ENCODE measurements around the gene PRKG1. TPM values are rescaled to one million over a fixed set of nuclear protein-coding genes. Genes with fewer than 3 reads are reported as not detected.

PRKG1 gene
- total and polyA plus RNA-seq, 2 experiments from 2014 or later = 18.2 to 21.1 TPM

- Histone ChIP-seq H3F3A (replicated peaks; ENCODE audit: low read depth) (no peaks in the 10 kb centered on the region), H3K79me2 (replicated peaks; ENCODE audit: insufficient read depth) (no peaks in the 10 kb centered on the region), H3K27ac (ENCODE audit: low read depth) (no peak overlapping the region), H4K20me1 (replicated peaks; ENCODE audit: insufficient read depth) (no peaks in the 10 kb centered on the region), H3K27me3 (ENCODE audit: insufficient read depth) (no peaks in the 10 kb centered on the region), H3K4me3 (no peak overlapping the region), H2AFZ (no peak overlapping the region), H3K9me2 (ENCODE audit: insufficient read depth) (no peaks in the 10 kb centered on the region), H3K36me3 (ENCODE audit: insufficient read depth) (no peaks in the 10 kb centered on the region), H3K4me1 (ENCODE audit: insufficient read depth) (peaks cover 13% of the 10 kb centered on the region), H3K4me2 (no peak overlapping the region)
- no peak for DNase-seq (ENCODE audit: low spot score)
- TF ChIP-seq, protein P1, sequence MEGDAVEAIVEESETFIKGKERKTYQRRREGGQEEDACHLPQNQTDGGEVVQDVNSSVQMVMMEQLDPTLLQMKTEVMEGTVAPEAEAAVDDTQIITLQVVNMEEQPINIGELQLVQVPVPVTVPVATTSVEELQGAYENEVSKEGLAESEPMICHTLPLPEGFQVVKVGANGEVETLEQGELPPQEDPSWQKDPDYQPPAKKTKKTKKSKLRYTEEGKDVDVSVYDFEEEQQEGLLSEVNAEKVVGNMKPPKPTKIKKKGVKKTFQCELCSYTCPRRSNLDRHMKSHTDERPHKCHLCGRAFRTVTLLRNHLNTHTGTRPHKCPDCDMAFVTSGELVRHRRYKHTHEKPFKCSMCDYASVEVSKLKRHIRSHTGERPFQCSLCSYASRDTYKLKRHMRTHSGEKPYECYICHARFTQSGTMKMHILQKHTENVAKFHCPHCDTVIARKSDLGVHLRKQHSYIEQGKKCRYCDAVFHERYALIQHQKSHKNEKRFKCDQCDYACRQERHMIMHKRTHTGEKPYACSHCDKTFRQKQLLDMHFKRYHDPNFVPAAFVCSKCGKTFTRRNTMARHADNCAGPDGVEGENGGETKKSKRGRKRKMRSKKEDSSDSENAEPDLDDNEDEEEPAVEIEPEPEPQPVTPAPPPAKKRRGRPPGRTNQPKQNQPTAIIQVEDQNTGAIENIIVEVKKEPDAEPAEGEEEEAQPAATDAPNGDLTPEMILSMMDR (conservative IDR thresholded peaks at IDR 0.05; ENCODE audit: low read depth in 2 of 2) = no peak
- Mint-ChIP-seq H3K36me3 (ENCODE audit: low read depth) (no peaks in the 10 kb centered on the region), H3K4me1 (peaks cover 18% of the 10 kb centered on the region), H3K9me3 (no peaks in the 10 kb centered on the region), H3K27me3 (ENCODE audit: insufficient read depth, low read depth, poor library complexity) (no peaks in the 10 kb centered on the region), H3K27ac (no peak overlapping the region), H3K4me3 (no peak overlapping the region)
- no peak for ATAC-seq
Observed at GRCh38 chr10:52268790-52269189, 1194.5 kb downstream of the PRKG1 start.

GRCh38 chr10:52269233-52269632 is 1194.9 kb downstream of the PRKG1 start:
- Histone ChIP-seq H3K27ac (ENCODE audit: low read depth) (no peak overlapping the region), H3K4me1 (ENCODE audit: insufficient read depth) (peaks cover 13% of the 10 kb centered on the region), H3K4me2 (no peak overlapping the region), H3K27me3 (ENCODE audit: insufficient read depth) (no peaks in the 10 kb centered on the region), H3K9me2 (ENCODE audit: insufficient read depth) (no peaks in the 10 kb centered on the region), H3K36me3 (ENCODE audit: insufficient read depth) (no peaks in the 10 kb centered on the region), H4K20me1 (replicated peaks; ENCODE audit: insufficient read depth) (no peaks in the 10 kb centered on the region), H3F3A (replicated peaks; ENCODE audit: low read depth) (no peaks in the 10 kb centered on the region), H3K4me3 (no peak overlapping the region), H2AFZ (no peak overlapping the region), H3K79me2 (replicated peaks; ENCODE audit: insufficient read depth) (no peaks in the 10 kb centered on the region)
- Mint-ChIP-seq H3K27ac (no peak overlapping the region), H3K27me3 (ENCODE audit: insufficient read depth, low read depth, poor library complexity) (no peaks in the 10 kb centered on the region), H3K4me1 (peaks cover 17% of the 10 kb centered on the region), H3K9me3 (no peaks in the 10 kb centered on the region; the same call in 2 of the 3 replicates), H3K4me3 (no peak overlapping the region), H3K36me3 (ENCODE audit: low read depth) (no peaks in the 10 kb centered on the region)
- DNase-seq (ENCODE audit: low spot score) = no peak
- no peak for ATAC-seq
- TF ChIP-seq ZNF331 (CRISPR knock-in tag; IDR thresholded peaks at IDR 0.05; ENCODE audit: low read depth) (no peak), NANOG (IDR thresholded peaks at IDR 0.05; ENCODE audit: borderline replicate concordance) (no peak), JUNB (IDR thresholded peaks at IDR 0.05; ENCODE audit: unreplicated experiment) (no peak), ZNF114 (CRISPR knock-in tag; IDR thresholded peaks at IDR 0.05) (no peak), CREB1 (CRISPR knock-in tag; IDR thresholded peaks at IDR 0.05; ENCODE audit: low read depth) (no peak), STAT1 (IDR thresholded peaks at IDR 0.05; ENCODE audit: unreplicated experiment) (no peak)
- TF ChIP-seq, protein P2, sequence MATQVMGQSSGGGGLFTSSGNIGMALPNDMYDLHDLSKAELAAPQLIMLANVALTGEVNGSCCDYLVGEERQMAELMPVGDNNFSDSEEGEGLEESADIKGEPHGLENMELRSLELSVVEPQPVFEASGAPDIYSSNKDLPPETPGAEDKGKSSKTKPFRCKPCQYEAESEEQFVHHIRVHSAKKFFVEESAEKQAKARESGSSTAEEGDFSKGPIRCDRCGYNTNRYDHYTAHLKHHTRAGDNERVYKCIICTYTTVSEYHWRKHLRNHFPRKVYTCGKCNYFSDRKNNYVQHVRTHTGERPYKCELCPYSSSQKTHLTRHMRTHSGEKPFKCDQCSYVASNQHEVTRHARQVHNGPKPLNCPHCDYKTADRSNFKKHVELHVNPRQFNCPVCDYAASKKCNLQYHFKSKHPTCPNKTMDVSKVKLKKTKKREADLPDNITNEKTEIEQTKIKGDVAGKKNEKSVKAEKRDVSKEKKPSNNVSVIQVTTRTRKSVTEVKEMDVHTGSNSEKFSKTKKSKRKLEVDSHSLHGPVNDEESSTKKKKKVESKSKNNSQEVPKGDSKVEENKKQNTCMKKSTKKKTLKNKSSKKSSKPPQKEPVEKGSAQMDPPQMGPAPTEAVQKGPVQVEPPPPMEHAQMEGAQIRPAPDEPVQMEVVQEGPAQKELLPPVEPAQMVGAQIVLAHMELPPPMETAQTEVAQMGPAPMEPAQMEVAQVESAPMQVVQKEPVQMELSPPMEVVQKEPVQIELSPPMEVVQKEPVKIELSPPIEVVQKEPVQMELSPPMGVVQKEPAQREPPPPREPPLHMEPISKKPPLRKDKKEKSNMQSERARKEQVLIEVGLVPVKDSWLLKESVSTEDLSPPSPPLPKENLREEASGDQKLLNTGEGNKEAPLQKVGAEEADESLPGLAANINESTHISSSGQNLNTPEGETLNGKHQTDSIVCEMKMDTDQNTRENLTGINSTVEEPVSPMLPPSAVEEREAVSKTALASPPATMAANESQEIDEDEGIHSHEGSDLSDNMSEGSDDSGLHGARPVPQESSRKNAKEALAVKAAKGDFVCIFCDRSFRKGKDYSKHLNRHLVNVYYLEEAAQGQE (IDR thresholded peaks at IDR 0.05; ENCODE audit: unreplicated experiment) = no peak
- TF ChIP-seq, protein P3, sequence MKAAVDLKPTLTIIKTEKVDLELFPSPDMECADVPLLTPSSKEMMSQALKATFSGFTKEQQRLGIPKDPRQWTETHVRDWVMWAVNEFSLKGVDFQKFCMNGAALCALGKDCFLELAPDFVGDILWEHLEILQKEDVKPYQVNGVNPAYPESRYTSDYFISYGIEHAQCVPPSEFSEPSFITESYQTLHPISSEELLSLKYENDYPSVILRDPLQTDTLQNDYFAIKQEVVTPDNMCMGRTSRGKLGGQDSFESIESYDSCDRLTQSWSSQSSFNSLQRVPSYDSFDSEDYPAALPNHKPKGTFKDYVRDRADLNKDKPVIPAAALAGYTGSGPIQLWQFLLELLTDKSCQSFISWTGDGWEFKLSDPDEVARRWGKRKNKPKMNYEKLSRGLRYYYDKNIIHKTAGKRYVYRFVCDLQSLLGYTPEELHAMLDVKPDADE (IDR thresholded peaks at IDR 0.05) = no peak
- TF ChIP-seq, protein P4, sequence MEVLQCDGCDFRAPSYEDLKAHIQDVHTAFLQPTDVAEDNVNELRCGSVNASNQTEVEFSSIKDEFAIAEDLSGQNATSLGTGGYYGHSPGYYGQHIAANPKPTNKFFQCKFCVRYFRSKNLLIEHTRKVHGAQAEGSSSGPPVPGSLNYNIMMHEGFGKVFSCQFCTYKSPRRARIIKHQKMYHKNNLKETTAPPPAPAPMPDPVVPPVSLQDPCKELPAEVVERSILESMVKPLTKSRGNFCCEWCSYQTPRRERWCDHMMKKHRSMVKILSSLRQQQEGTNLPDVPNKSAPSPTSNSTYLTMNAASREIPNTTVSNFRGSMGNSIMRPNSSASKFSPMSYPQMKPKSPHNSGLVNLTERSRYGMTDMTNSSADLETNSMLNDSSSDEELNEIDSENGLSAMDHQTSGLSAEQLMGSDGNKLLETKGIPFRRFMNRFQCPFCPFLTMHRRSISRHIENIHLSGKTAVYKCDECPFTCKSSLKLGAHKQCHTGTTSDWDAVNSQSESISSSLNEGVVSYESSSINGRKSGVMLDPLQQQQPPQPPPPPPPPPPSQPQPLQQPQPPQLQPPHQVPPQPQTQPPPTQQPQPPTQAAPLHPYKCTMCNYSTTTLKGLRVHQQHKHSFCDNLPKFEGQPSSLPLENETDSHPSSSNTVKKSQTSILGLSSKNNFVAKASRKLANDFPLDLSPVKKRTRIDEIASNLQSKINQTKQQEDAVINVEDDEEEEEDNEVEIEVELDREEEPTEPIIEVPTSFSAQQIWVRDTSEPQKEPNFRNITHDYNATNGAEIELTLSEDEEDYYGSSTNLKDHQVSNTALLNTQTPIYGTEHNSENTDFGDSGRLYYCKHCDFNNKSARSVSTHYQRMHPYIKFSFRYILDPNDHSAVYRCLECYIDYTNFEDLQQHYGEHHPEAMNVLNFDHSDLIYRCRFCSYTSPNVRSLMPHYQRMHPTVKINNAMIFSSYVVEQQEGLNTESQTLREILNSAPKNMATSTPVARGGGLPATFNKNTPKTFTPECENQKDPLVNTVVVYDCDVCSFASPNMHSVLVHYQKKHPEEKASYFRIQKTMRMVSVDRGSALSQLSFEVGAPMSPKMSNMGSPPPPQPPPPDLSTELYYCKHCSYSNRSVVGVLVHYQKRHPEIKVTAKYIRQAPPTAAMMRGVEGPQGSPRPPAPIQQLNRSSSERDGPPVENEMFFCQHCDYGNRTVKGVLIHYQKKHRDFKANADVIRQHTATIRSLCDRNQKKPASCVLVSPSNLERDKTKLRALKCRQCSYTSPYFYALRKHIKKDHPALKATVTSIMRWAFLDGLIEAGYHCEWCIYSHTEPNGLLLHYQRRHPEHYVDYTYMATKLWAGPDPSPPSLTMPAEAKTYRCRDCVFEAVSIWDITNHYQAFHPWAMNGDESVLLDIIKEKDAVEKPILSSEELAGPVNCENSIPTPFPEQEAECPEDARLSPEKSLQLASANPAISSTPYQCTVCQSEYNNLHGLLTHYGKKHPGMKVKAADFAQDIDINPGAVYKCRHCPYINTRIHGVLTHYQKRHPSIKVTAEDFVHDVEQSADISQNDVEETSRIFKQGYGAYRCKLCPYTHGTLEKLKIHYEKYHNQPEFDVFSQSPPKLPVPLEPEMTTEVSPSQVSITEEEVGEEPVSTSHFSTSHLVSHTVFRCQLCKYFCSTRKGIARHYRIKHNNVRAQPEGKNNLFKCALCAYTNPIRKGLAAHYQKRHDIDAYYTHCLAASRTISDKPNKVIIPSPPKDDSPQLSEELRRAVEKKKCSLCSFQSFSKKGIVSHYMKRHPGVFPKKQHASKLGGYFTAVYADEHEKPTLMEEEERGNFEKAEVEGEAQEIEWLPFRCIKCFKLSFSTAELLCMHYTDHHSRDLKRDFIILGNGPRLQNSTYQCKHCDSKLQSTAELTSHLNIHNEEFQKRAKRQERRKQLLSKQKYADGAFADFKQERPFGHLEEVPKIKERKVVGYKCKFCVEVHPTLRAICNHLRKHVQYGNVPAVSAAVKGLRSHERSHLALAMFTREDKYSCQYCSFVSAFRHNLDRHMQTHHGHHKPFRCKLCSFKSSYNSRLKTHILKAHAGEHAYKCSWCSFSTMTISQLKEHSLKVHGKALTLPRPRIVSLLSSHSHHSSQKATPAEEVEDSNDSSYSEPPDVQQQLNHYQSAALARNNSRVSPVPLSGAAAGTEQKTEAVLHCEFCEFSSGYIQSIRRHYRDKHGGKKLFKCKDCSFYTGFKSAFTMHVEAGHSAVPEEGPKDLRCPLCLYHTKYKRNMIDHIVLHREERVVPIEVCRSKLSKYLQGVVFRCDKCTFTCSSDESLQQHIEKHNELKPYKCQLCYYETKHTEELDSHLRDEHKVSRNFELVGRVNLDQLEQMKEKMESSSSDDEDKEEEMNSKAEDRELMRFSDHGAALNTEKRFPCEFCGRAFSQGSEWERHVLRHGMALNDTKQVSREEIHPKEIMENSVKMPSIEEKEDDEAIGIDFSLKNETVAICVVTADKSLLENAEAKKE (CRISPR knock-in tag; IDR thresholded peaks at IDR 0.05) = no peak

All from GM23338 (cell line).